GM12878 (cell line): ENCODE results near the gene TOLLIP. TPM values are rescaled to one million over a fixed set of nuclear protein-coding genes. Genes with fewer than 3 reads are reported as not detected.

Experiments used
- ATAC-seq: fragments of 200-7000 bp; cut with Tn5 transposase; 3 replicates; pipeline ENCODE4 v1.9.1; 2020; ENCODE audit warnings: mild to moderate bottlenecking, moderate library complexity
- BruUV-seq: library from RNA; stranded (reverse); fragments of 400-500 nt; replicated peaks from 2 replicates; lab custom pipeline; 2021; lab: Mats Ljungman, UMichigan
- CTCF ChIA-PET: fragments of 300-600 bp; sonication (Branson Sonifier 250); formaldehyde crosslinking; extraction: SDS; loops from one replicate; lab custom pipeline; 2021; ENCODE audit warnings: inconsistent platforms; lab: Yijun Ruan, JAX
- POLR2A ChIA-PET: fragments of 350-600 bp; formaldehyde crosslinking; extraction: SDS; loops from one replicate; lab custom pipeline; 2021; ENCODE audit warnings: inconsistent platforms; lab: Charles Lee
- RAD21 ChIA-PET: fragments of 300-600 bp; sonication (Branson Sonifier 250); formaldehyde crosslinking; loops from one replicate; lab custom pipeline; 2023; ENCODE audit warnings: antibody characterized with exemption; ENCODE audit not compliant: unreplicated experiment; lab: Charles Lee
- SMC1A ChIA-PET: fragments of 300-600 bp; sonication (Branson Sonifier 250); formaldehyde crosslinking; loops from one replicate; lab custom pipeline; 2023; ENCODE audit not compliant: unreplicated experiment, uncharacterized antibody; lab: Charles Lee
- DNase-seq: peaks from one replicate; pipeline ENCODE4 v3.0.0-alpha.2; 2011; ENCODE audit warnings: low read depth, low spot score
- FAIRE-seq: peaks from 3 replicates; lab custom pipeline; 2011; peaks lifted over from hg19 to GRCh38; lab: Jason Lieb, UNC
- H2AFZ ChIP-seq: 2 replicates; pipeline ENCODE4 v1.6.0; 2011; ENCODE audit warnings: low read depth, low read length, control low read depth; ENCODE audit not compliant: control insufficient read depth
- H3K27ac ChIP-seq: 2 replicates; pipeline ENCODE4 v1.5.1; 2011; ENCODE audit warnings: control low read depth; ENCODE audit not compliant: control insufficient read depth, insufficient read depth
- H3K27me3 ChIP-seq, 2 experiments: replicated peaks in 1 of 2; 2 replicates each; pipeline versions ENCODE4 v1.6.0 to v1.6.1; 2011; ENCODE audit warnings: low read length in 1 of 2; ENCODE audit not compliant: control insufficient read depth in 2 of 2, insufficient read depth in 2 of 2
- H3K36me3 ChIP-seq, 2 experiments: 2 replicates each; pipeline ENCODE4 v1.5.1; 2011; ENCODE audit warnings: low read length in 1 of 2; ENCODE audit not compliant: control insufficient read depth in 2 of 2, insufficient read depth in 2 of 2
- H3K4me1 ChIP-seq: 2 replicates; pipeline ENCODE4 v1.6.1; 2011; ENCODE audit warnings: mild to moderate bottlenecking, low read length, moderate library complexity, mixed read lengths; ENCODE audit not compliant: control insufficient read depth, insufficient read depth
- H3K4me2 ChIP-seq: 2 replicates; pipeline ENCODE4 v1.6.0; 2011; ENCODE audit warnings: control low read depth; ENCODE audit not compliant: control insufficient read depth, insufficient read depth
- H3K4me3 ChIP-seq: fragments of 200-600 bp; sonication (generic); 2 replicates; pipeline ENCODE4 v1.5.1; 2016
- H3K79me2 ChIP-seq: 2 replicates; pipeline ENCODE4 v1.6.0; 2011; ENCODE audit warnings: low read length; ENCODE audit not compliant: control insufficient read depth, insufficient read depth
- H3K9ac ChIP-seq: 2 replicates; pipeline ENCODE4 v1.8.0; 2011; ENCODE audit warnings: low read length, control low read depth, mixed read lengths; ENCODE audit not compliant: control insufficient read depth, insufficient read depth
- H3K9me3 ChIP-seq: replicated peaks from 3 replicates; pipeline ENCODE4 v1.5.1; 2011; ENCODE audit warnings: mild to moderate bottlenecking, low read length; ENCODE audit not compliant: control insufficient read depth, insufficient read depth
- H4K20me1 ChIP-seq: 2 replicates; pipeline ENCODE4 v1.6.0; 2011; ENCODE audit not compliant: control insufficient read depth, insufficient read depth
- RELA ChIP-seq: fragments of 450-650 bp; IDR thresholded peaks from 2 replicates; pipeline ENCODE4 v1.8.0; 2014; ENCODE audit warnings: borderline replicate concordance; ENCODE audit not compliant: partially characterized antibody
- SIX5 ChIP-seq: IDR thresholded peaks from 2 replicates; pipeline ENCODE4 v1.6.1; 2011; ENCODE audit warnings: mild to moderate bottlenecking, low read depth, low read length, moderate library complexity; ENCODE audit not compliant: severe bottlenecking
- SREBF2 ChIP-seq: IDR thresholded peaks from 2 replicates; pipeline ENCODE4 v1.6.1; 2012; ENCODE audit warnings: mild to moderate bottlenecking, low read length
- USF1 ChIP-seq: IDR thresholded peaks from 2 replicates; pipeline ENCODE4 v1.6.1; 2011; ENCODE audit warnings: borderline replicate concordance, low read depth, mild to moderate bottlenecking, moderate library complexity, mixed read lengths, low read length; ENCODE audit not compliant: insufficient read depth; ENCODE audit errors: extremely low read length
- WGBS: methylation state at CpG from one replicate; pipeline ENCODE4 v1.1.6; 2016; ENCODE audit warnings: low lambda C conversion rate; ENCODE audit not compliant: insufficient replicate concordance, insufficient coverage; ENCODE audit errors: missing lambda C conversion rate; 5-methylcytosine and 5-hydroxymethylcytosine counted together
- in situ Hi-C: fragments of 300-500 bp; cut with MboI; formaldehyde crosslinking; loops from 9 replicates; pipeline ENCODE4 v1.14.3; 2018; ENCODE audit warnings: mixed read lengths
- intact Hi-C: fragments of 100-400 bp; cut with micrococcal nuclease; formaldehyde crosslinking; loops from one replicate; pipeline ENCODE4 v1.14.2; 2022; ENCODE audit not compliant: unreplicated experiment
- polyA plus RNA-seq, 11 experiments: library from polyadenylated mRNA; depleted of rRNA in 4 of 11; unstranded in 6 of 11; stranded (reverse) in 5 of 11; fragments of >200 nt; fragmentation: Nextera tagmentation in 4 of 11; fragmentation: Illumina TruSeq in 1 of 11; extraction: Ambion mirVana in 4 of 11; extraction: Trizol in 1 of 11; gene quantifications; 1 replicate in 1 of 11; 2 replicates in 10 of 11; pipeline versions ENCODE4 v1.2.1 to v1.2.3, GENCODE V29; 2011 to 2016; ENCODE audit warnings: inconsistent platforms in 2 of 11, missing spikeins in 2 of 11, low read depth in 1 of 11
- total RNA-seq, 4 experiments: library from RNA; depleted of rRNA in 3 of 4; stranded (reverse); fragments of >200 nt in 3 of 4; fragmentation: Illumina TruSeq in 1 of 4; extraction: Trizol in 1 of 4; gene quantifications; 2 replicates each; pipeline versions ENCODE4 v1.2.1 to v1.2.3, GENCODE V29; 2013 to 2021
- TF ChIP-seq, protein P1 (sequence below): fragments of 150-350 bp; IDR thresholded peaks from 2 replicates; pipeline ENCODE4 v1.6.1; 2016; ENCODE audit warnings: low read depth, low read length

The TOLLIP gene
- total and polyA plus RNA-seq, 10 of the 15 experiments (the other 5 are each of a cell fraction or from before 2014, with no cell fraction given): 0.47 to 39.5 (median 21.6) TPM

DNA sequence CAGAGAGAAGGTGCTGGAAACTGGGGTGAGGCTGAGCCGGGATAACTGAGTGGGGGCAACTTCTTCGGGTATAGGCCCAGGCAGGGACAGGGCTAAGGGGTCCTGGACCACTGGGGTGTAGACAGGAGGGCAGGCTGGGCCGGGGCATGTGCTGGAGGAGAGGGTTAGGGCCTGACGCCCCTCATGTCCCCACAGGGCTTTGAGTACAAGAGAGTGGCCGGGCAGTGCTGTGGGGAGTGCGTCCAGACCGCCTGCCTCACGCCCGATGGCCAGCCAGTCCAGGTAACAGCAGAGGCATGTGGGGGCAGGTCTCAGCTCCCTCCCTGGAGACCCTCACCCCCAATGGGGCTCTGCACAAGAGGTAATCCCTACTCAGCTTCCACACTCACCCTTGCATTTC, 49.9 kb downstream of the TOLLIP start:
- ATAC-seq (no peak), DNase-seq (no peak), FAIRE-seq (no peak)
- no peaks in the 10 kb centered on the region for H4K20me1 ChIP-seq
- H3K4me3 ChIP-seq: no peak overlapping the region
- H3K27ac ChIP-seq: no peak overlapping the region
- intact Hi-C loops: no loop called here
- 75% methylated on average over 9 of the region's 9 CpGs for WGBS
- H2AFZ ChIP-seq: no peak overlapping the region
- POLR2A ChIA-PET: no interaction called here
- CTCF ChIA-PET: no interaction called here
- H3K9me3 ChIP-seq: peaks cover 1% of the 10 kb centered on the region; the same call in 1 of the 3 replicates
- SMC1A ChIA-PET: no interaction called here
- RAD21 ChIA-PET: no interaction called here
- H3K36me3 ChIP-seq: no peaks in the 10 kb centered on the region
- H3K4me1 ChIP-seq: 0 out of 2 replicates have a peak, but pooled peaks cover 2% of the 10 kb centered on the region
- TF ChIP-seq, protein P1, sequence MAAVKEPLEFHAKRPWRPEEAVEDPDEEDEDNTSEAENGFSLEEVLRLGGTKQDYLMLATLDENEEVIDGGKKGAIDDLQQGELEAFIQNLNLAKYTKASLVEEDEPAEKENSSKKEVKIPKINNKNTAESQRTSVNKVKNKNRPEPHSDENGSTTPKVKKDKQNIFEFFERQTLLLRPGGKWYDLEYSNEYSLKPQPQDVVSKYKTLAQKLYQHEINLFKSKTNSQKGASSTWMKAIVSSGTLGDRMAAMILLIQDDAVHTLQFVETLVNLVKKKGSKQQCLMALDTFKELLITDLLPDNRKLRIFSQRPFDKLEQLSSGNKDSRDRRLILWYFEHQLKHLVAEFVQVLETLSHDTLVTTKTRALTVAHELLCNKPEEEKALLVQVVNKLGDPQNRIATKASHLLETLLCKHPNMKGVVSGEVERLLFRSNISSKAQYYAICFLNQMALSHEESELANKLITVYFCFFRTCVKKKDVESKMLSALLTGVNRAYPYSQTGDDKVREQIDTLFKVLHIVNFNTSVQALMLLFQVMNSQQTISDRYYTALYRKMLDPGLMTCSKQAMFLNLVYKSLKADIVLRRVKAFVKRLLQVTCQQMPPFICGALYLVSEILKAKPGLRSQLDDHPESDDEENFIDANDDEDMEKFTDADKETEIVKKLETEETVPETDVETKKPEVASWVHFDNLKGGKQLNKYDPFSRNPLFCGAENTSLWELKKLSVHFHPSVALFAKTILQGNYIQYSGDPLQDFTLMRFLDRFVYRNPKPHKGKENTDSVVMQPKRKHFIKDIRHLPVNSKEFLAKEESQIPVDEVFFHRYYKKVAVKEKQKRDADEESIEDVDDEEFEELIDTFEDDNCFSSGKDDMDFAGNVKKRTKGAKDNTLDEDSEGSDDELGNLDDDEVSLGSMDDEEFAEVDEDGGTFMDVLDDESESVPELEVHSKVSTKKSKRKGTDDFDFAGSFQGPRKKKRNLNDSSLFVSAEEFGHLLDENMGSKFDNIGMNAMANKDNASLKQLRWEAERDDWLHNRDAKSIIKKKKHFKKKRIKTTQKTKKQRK: no peak
- TF ChIP-seq SIX5: no peak
- no peak for TF ChIP-seq RELA
- TF ChIP-seq USF1: no peak
- TF ChIP-seq SREBF2: no peak
- no peaks in the 10 kb centered on the region for H3K79me2 ChIP-seq
- no peak overlapping the region for H3K4me2 ChIP-seq
- BruUV-seq: no TSS peak
- H3K9ac ChIP-seq: no peak overlapping the region
- in situ Hi-C loops: no loop called here
- H3K27me3 ChIP-seq: no peaks in the 10 kb centered on the region
